ENCODE measurements around the gene ZBTB39. TPM values are rescaled to one million over a fixed set of nuclear protein-coding genes. Genes with fewer than 3 reads are reported as not detected.

The ZBTB39 gene
- total RNA-seq, 1 donor from 2014 or later = 13.3 TPM

GRCh38 chr12:57046086-57046791, 39.9 kb upstream of the ZBTB39 start:
- DNase-seq (no peak), ATAC-seq (ENCODE audit: low read depth) (no peak)
- H3K9me3 Mint-ChIP-seq = no peaks in the 10 kb centered on the region
- POLR2A ChIA-PET = interaction anchor here (1.6 kb wide), 1 partner anchor 13 kb away, joined by 7 read pairs; no protein-coding TSS in a partner anchor
- peaks cover 22% of the 10 kb centered on the region for H3K4me1 Mint-ChIP-seq
- no peak for TF ChIP-seq CTCF (IDR thresholded peaks at IDR 0.05)
- CTCF ChIA-PET = interaction anchor here (1.0 to 1.2 kb wide), 3 partner anchors 11 to 42 kb away, joined by 3 to 4 read pairs (median 3); no protein-coding TSS in a partner anchor
- intact Hi-C loops (cut with micrococcal nuclease) = loop anchor here (2.0 kb wide), 1 partner anchor 17 kb away; no protein-coding TSS in a partner anchor
- H3K36me3 Mint-ChIP-seq (ENCODE audit: low read depth) = no peaks in the 10 kb centered on the region
- no peak overlapping the region for H3K27ac Mint-ChIP-seq
- no peak overlapping the region for H3K4me3 Mint-ChIP-seq
- H3K27me3 Mint-ChIP-seq = no peaks in the 10 kb centered on the region

- Mint-ChIP-seq H3K4me3 (no peak overlapping the region), H3K36me3 (ENCODE audit: low read depth) (no peaks in the 10 kb centered on the region), H3K27me3 (no peaks in the 10 kb centered on the region), H3K4me1 (peaks cover 22% of the 10 kb centered on the region), H3K9me3 (no peaks in the 10 kb centered on the region), H3K27ac (no peak overlapping the region)
- intact Hi-C loops (cut with micrococcal nuclease) = no loop called here
- CTCF ChIA-PET = no interaction called here
- POLR2A ChIA-PET = no interaction called here
- no peak for DNase-seq
- TF ChIP-seq CTCF (IDR thresholded peaks at IDR 0.05) = no peak
- ATAC-seq (ENCODE audit: low read depth) = no peak
Measured at GRCh38 chr12:57044889-57045288, 38.5 kb upstream of the ZBTB39 start.

- H3K4me1 Mint-ChIP-seq = peaks cover 22% of the 10 kb centered on the region
- no peaks in the 10 kb centered on the region for H3K9me3 Mint-ChIP-seq
- ChIA-PET CTCF (no interaction called here), POLR2A (no interaction called here)
- H3K4me3 Mint-ChIP-seq = no peak overlapping the region
- no peak for ATAC-seq (ENCODE audit: low read depth)
- intact Hi-C loops (cut with micrococcal nuclease) = no loop called here
- no peaks in the 10 kb centered on the region for H3K27me3 Mint-ChIP-seq
- no peaks in the 10 kb centered on the region for H3K36me3 Mint-ChIP-seq (ENCODE audit: low read depth)
- H3K27ac Mint-ChIP-seq = no peak overlapping the region
- no peak for DNase-seq
- TF ChIP-seq CTCF (IDR thresholded peaks at IDR 0.05) = no peak
Measured at GRCh38 chr12:57044468-57044867, 38.1 kb upstream of the ZBTB39 start.

- ChIA-PET POLR2A (no interaction called here), CTCF (no interaction called here)
- H3K27ac Mint-ChIP-seq = no peak overlapping the region
- H3K27me3 Mint-ChIP-seq = no peaks in the 10 kb centered on the region
- ATAC-seq (ENCODE audit: low read depth) (no peak), DNase-seq (no peak)
- no peaks in the 10 kb centered on the region for H3K9me3 Mint-ChIP-seq
- H3K36me3 Mint-ChIP-seq (ENCODE audit: low read depth) = no peaks in the 10 kb centered on the region
- intact Hi-C loops (cut with micrococcal nuclease) = no loop called here
- TF ChIP-seq CTCF (IDR thresholded peaks at IDR 0.05) = no peak
- peaks cover 19% of the 10 kb centered on the region for H3K4me1 Mint-ChIP-seq
- H3K4me3 Mint-ChIP-seq = no peak overlapping the region
Measured at GRCh38 chr12:57042695-57043094, 36.3 kb upstream of the ZBTB39 start.

- Mint-ChIP-seq H3K27ac (no peak overlapping the region), H3K27me3 (no peaks in the 10 kb centered on the region), H3K36me3 (ENCODE audit: low read depth) (no peaks in the 10 kb centered on the region), H3K4me3 (no peak overlapping the region), H3K9me3 (no peaks in the 10 kb centered on the region), H3K4me1 (no peaks in the 10 kb centered on the region)
- intact Hi-C loops (cut with micrococcal nuclease) = no loop called here
- ATAC-seq (ENCODE audit: low read depth) (no peak), DNase-seq (no peak)
- no peak for TF ChIP-seq CTCF (IDR thresholded peaks at IDR 0.05)
- ChIA-PET POLR2A (interaction anchor here (0.8 kb wide), 1 partner anchor 71 kb away, joined by 6 read pairs; no protein-coding TSS in a partner anchor), CTCF (no interaction called here)
Measured at GRCh38 chr12:57040750-57041149, 34.4 kb upstream of the ZBTB39 start.

Data from activated B cell treated with CpG ODN at 0.5 μM for 24 hours (primary cell).